HG03460 (cell line): ENCODE data around the gene CDK9.
"Not testable (repeated sequence)": the region's sequence is repeated elsewhere in the genome, so short reads cannot be mapped to it uniquely, and the experiment has no call there.

Experiments
- ATAC-seq: cut with Tn5 transposase; IDR thresholded peaks from one replicate; pipeline ENCODE4 v1.9.1; 2021; ENCODE audit not compliant: unreplicated experiment

Gene CDK9

GRCh38 chr9:127817881-127818434 lies 32.1 kb downstream of the CDK9 start:
- no peak for ATAC-seq

- ATAC-seq = no peak
These were observed 32.7 kb downstream of the CDK9 start for GRCh38 chr9:127818574-127818973.

GRCh38 chr9:127822108-127822507 lies 36.3 kb downstream of the CDK9 start:
- ATAC-seq = no peak

- no peak for ATAC-seq
These were observed 39.7 kb downstream of the CDK9 start for GRCh38 chr9:127825319-127826051.

- no peak for ATAC-seq
These were observed 40.5 kb downstream of the CDK9 start for GRCh38 chr9:127826253-127826913.

- no peak for ATAC-seq
These were observed 42.6 kb downstream of the CDK9 start for GRCh38 chr9:127828262-127829031.

- ATAC-seq = no peak
These were observed 43.5 kb downstream of the CDK9 start for GRCh38 chr9:127829205-127829906.

GRCh38 chr9:127832248-127832647 lies 46.4 kb downstream of the CDK9 start:
- no peak for ATAC-seq

GRCh38 chr9:127833555-127833954 lies 47.7 kb downstream of the CDK9 start:
- ATAC-seq = no peak

GRCh38 chr9:127835991-127836516 lies 50.2 kb downstream of the CDK9 start:
- no peak for ATAC-seq

- ATAC-seq = not testable (repeated sequence)
These were observed 50.7 kb downstream of the CDK9 start for GRCh38 chr9:127836561-127836960.

- no peak for ATAC-seq
These were observed 51.5 kb downstream of the CDK9 start for GRCh38 chr9:127837346-127837745.

GRCh38 chr9:127838375-127839078 lies 52.7 kb downstream of the CDK9 start:
- no peak for ATAC-seq
